ENCODE data around the gene SMYD5. TPM values are rescaled to one million over a fixed set of nuclear protein-coding genes. Genes with fewer than 3 reads are reported as not detected.
A peak's percentile ranks its signal among the peaks of the same experiment; 100 is the strongest.

SMYD5 gene
- total and polyA plus RNA-seq, 4 donors = 10.8 to 19.5 (median 15.9) TPM

DNA sequence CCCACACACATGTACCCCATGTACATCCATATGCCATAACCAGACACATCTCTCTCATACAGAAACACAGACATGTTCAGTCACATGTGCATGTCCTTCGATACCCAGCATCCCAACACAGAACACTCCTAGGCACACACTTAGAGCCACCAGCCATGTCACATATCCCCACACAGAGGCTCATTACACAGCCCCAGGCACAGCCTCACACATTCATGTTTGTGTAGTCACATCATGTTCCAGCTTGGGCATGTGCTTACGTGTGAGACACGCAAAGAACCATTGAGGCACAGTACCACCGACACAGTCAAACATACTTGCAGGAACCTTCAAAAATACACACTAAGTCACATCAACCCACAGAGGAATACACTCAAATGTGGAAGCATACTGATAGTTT is 53.0 kb downstream of the SMYD5 start:
- DNase-seq = no peak
- 95 to 97% methylated on average over 4 of the region's 4 CpGs for WGBS, 2 donors
- H3K27ac ChIP-seq (ENCODE audit: low read depth in 1 of 2, low read length in 1 of 2) = no peak overlapping the region
- H3K9ac ChIP-seq (ENCODE audit: insufficient read depth in 1 of 2, low read length in 2 of 2) = no peak overlapping the region
- H3K27me3 ChIP-seq (ENCODE audit: control insufficient read depth in 3 of 3, insufficient read depth in 3 of 3, low read length in 2 of 3) = peaks cover 0 to 37% (median 20%) of the 10 kb centered on the region in 3 donors
- peaks cover 0 to 3% (median 0%) of the 10 kb centered on the region in 4 donors for H3K36me3 ChIP-seq (ENCODE audit: control insufficient read depth in 4 of 4, insufficient read depth in 4 of 4, low read length in 4 of 4)
- no peak overlapping the region for H3K4me3 ChIP-seq
- ATAC-seq (ENCODE audit: insufficient read depth, low FRiP score) = no peak
- H3K4me1 ChIP-seq (ENCODE audit: control insufficient read depth in 5 of 5, insufficient read depth in 5 of 5, low read length in 5 of 5) = peaks cover 0 to 8% (median 0%) of the 10 kb centered on the region in 5 donors
- H3K9me3 ChIP-seq (ENCODE audit: control insufficient read depth in 4 of 4, insufficient read depth in 3 of 4, low read length in 3 of 4) = peaks cover 0 to 4% (median 0%) of the 10 kb centered on the region in 4 donors
- no peak for TF ChIP-seq CTCF (IDR thresholded peaks at IDR 0.05; ENCODE audit: control extremely low read depth, extremely low read depth)

GRCh38 chr2:73268366-73268829 is 54.4 kb downstream of the SMYD5 start:
- peaks cover 0 to 37% (median 20%) of the 10 kb centered on the region in 3 donors for H3K27me3 ChIP-seq (ENCODE audit: control insufficient read depth in 3 of 3, insufficient read depth in 3 of 3, low read length in 2 of 3)
- H3K9me3 ChIP-seq (ENCODE audit: control insufficient read depth in 4 of 4, insufficient read depth in 3 of 4, low read length in 3 of 4) = peaks cover 0 to 4% (median 0%) of the 10 kb centered on the region in 4 donors
- H3K4me1 ChIP-seq (ENCODE audit: control insufficient read depth in 5 of 5, insufficient read depth in 5 of 5, low read length in 5 of 5) = peaks cover 0 to 8% (median 0%) of the 10 kb centered on the region in 5 donors
- WGBS, 2 donors = 55 to 71% methylated on average over 14 of the region's 14 CpGs
- H3K27ac ChIP-seq (ENCODE audit: low read depth in 1 of 2, low read length in 1 of 2) = no peak overlapping the region
- no peak overlapping the region for H3K9ac ChIP-seq (ENCODE audit: insufficient read depth in 1 of 2, low read length in 2 of 2)
- H3K4me3 ChIP-seq = no peak overlapping the region
- no peak for TF ChIP-seq CTCF (IDR thresholded peaks at IDR 0.05; ENCODE audit: control extremely low read depth, extremely low read depth)
- no peak for DNase-seq
- no peak for ATAC-seq (ENCODE audit: insufficient read depth, low FRiP score)
- peaks cover 0 to 3% (median 0%) of the 10 kb centered on the region in 4 donors for H3K36me3 ChIP-seq (ENCODE audit: control insufficient read depth in 4 of 4, insufficient read depth in 4 of 4, low read length in 4 of 4)

GRCh38 chr2:73268830-73269685 is 55.0 kb downstream of the SMYD5 start:
- Histone ChIP-seq H3K9me3 (ENCODE audit: control insufficient read depth in 4 of 4, insufficient read depth in 3 of 4, low read length in 3 of 4) (peaks cover 0 to 8% (median under 1%) of the 10 kb centered on the region in 4 donors), H3K4me3 (no peak overlapping the region), H3K27me3 (ENCODE audit: control insufficient read depth in 3 of 3, insufficient read depth in 3 of 3, low read length in 2 of 3) (peaks cover 0 to 37% (median 20%) of the 10 kb centered on the region in 3 donors), H3K36me3 (ENCODE audit: control insufficient read depth in 4 of 4, insufficient read depth in 4 of 4, low read length in 4 of 4) (peaks cover 0 to under 1% (median 0%) of the 10 kb centered on the region in 4 donors), H3K9ac (ENCODE audit: insufficient read depth in 1 of 2, low read length in 2 of 2) (no peak overlapping the region), H3K4me1 (ENCODE audit: control insufficient read depth in 5 of 5, insufficient read depth in 5 of 5, low read length in 5 of 5) (peaks cover 0 to 8% (median 0%) of the 10 kb centered on the region in 5 donors), H3K27ac (ENCODE audit: low read depth in 1 of 2, low read length in 1 of 2) (no peak overlapping the region)
- DNase-seq (peak in 1 of 3 donors; percentile 23), ATAC-seq (ENCODE audit: insufficient read depth, low FRiP score) (peak; percentile 37)
- no peak for TF ChIP-seq CTCF (IDR thresholded peaks at IDR 0.05; ENCODE audit: control extremely low read depth, extremely low read depth)
- 17 to 26% methylated on average over 94 to 113 of the region's 113 CpGs for WGBS, 2 donors
